Measurements from ENCODE around the gene CDH4.

Gene CDH4

GRCh38 chr20:61623451-61623850 is 371.4 kb downstream of the CDH4 start:
- FAIRE-seq = no peak

- FAIRE-seq = no peak
These were observed 373.2 kb downstream of the CDH4 start for GRCh38 chr20:61625246-61625645.

GRCh38 chr20:61626412-61626811 is 374.4 kb downstream of the CDH4 start:
- no peak for FAIRE-seq

- no peak for FAIRE-seq
These were observed 375.8 kb downstream of the CDH4 start for GRCh38 chr20:61627791-61628415.

GRCh38 chr20:61628480-61628879 is 376.4 kb downstream of the CDH4 start:
- FAIRE-seq = no peak

- no peak for FAIRE-seq
These were observed 377.0 kb downstream of the CDH4 start for GRCh38 chr20:61628901-61629601.

- FAIRE-seq = no peak
These were observed 377.7 kb downstream of the CDH4 start for GRCh38 chr20:61629602-61630390.

GRCh38 chr20:61630391-61630650 is 378.3 kb downstream of the CDH4 start:
- no peak for FAIRE-seq

GRCh38 chr20:61630816-61631215 is 378.8 kb downstream of the CDH4 start:
- no peak for FAIRE-seq

- FAIRE-seq = no peak
These were observed 379.7 kb downstream of the CDH4 start for GRCh38 chr20:61631751-61632150.

- no peak for FAIRE-seq
These were observed 380.9 kb downstream of the CDH4 start for GRCh38 chr20:61633004-61633403.

- no peak for FAIRE-seq
These were observed 382.5 kb downstream of the CDH4 start for GRCh38 chr20:61634376-61635145.

- FAIRE-seq = no peak
These were observed 383.8 kb downstream of the CDH4 start for GRCh38 chr20:61635721-61636455.

- FAIRE-seq = no peak
These were observed 384.6 kb downstream of the CDH4 start for GRCh38 chr20:61636531-61637116.

- no peak for FAIRE-seq
These were observed 386.9 kb downstream of the CDH4 start for GRCh38 chr20:61638802-61639585.

- FAIRE-seq = no peak
These were observed 388.2 kb downstream of the CDH4 start for GRCh38 chr20:61640131-61640870.

- no peak for FAIRE-seq
These were observed 388.8 kb downstream of the CDH4 start for GRCh38 chr20:61640871-61641245.

GRCh38 chr20:61643656-61644377 is 391.8 kb downstream of the CDH4 start:
- no peak for FAIRE-seq

GRCh38 chr20:61644378-61645076 is 392.5 kb downstream of the CDH4 start:
- no peak for FAIRE-seq
